Fibroblast of skin of scalp (primary cell): Measurements from ENCODE around the gene KBTBD12.

Experiments
- DNase-seq: peaks from one replicate; pipeline ENCODE4 v3.0.0-alpha.2; 2013

Gene KBTBD12

GRCh38 chr3:127986803-127987202 lies 71.8 kb downstream of the KBTBD12 start:
- DNase-seq: no peak

GRCh38 chr3:127987309-127987995 lies 72.4 kb downstream of the KBTBD12 start:
- DNase-seq: no peak

- DNase-seq: no peak
Observed at GRCh38 chr3:127988770-127989557, 73.9 kb downstream of the KBTBD12 start.

- DNase-seq: no peak
Observed at GRCh38 chr3:127990051-127990450, 75.0 kb downstream of the KBTBD12 start.

- no peak for DNase-seq
Observed at GRCh38 chr3:127990461-127990860, 75.4 kb downstream of the KBTBD12 start.

GRCh38 chr3:127991251-127991650 lies 76.2 kb downstream of the KBTBD12 start:
- DNase-seq: no peak

- DNase-seq: no peak
Observed at GRCh38 chr3:127991681-127992080, 76.6 kb downstream of the KBTBD12 start.

GRCh38 chr3:127992127-127992526 lies 77.1 kb downstream of the KBTBD12 start:
- no peak for DNase-seq

GRCh38 chr3:127994011-127994410 lies 79.0 kb downstream of the KBTBD12 start:
- DNase-seq: no peak

- peak; percentile 12 for DNase-seq
Observed at GRCh38 chr3:127997016-127997415, 82.0 kb downstream of the KBTBD12 start.

GRCh38 chr3:127997961-127998360 lies 82.9 kb downstream of the KBTBD12 start:
- DNase-seq: no peak

GRCh38 chr3:127998596-127998995 lies 83.6 kb downstream of the KBTBD12 start:
- no peak for DNase-seq

- DNase-seq: no peak
Observed at GRCh38 chr3:127999509-128000106, 84.6 kb downstream of the KBTBD12 start.

- DNase-seq: no peak
Observed at GRCh38 chr3:128001576-128001975, 86.5 kb downstream of the KBTBD12 start.

GRCh38 chr3:128004661-128005060 lies 89.6 kb downstream of the KBTBD12 start:
- DNase-seq: no peak

GRCh38 chr3:128006061-128007032 lies 91.3 kb downstream of the KBTBD12 start:
- no peak for DNase-seq

- DNase-seq: no peak
Observed at GRCh38 chr3:128007033-128007424, 92.0 kb downstream of the KBTBD12 start.

GRCh38 chr3:128009952-128010846 lies 95.2 kb downstream of the KBTBD12 start:
- DNase-seq: peak; percentile 74

- peak; percentile 37 for DNase-seq
Observed at GRCh38 chr3:128011140-128011539, 96.1 kb downstream of the KBTBD12 start.

- no peak for DNase-seq
Observed at GRCh38 chr3:128012050-128012449, 97.0 kb downstream of the KBTBD12 start.

GRCh38 chr3:128014548-128014947 lies 99.5 kb downstream of the KBTBD12 start:
- DNase-seq: no peak
